K562 treated with DMSO at 1 percent for 12 hours (cell line): Measurements from ENCODE around the gene KDELR1. TPM values are rescaled to one million over a fixed set of nuclear protein-coding genes. Genes with fewer than 3 reads are reported as not detected.

ENCODE experiments used
- total RNA-seq: library from RNA; unstranded; fragments of 300-600 nt; gene quantifications from 2 replicates; pipeline ENCODE4 v1.2.3, GENCODE V29; 2022; ENCODE audit not compliant: insufficient read depth

Gene KDELR1
- 162 and 237 TPM in 2 replicates for total RNA-seq

GRCh38 chr19:48391100-48392005 is at the start of gene KDELR1:
KDELR1 (minus strand) TSS chr19:48391551; CDS start chr19:48391358, 193 bp downstream.

GRCh38 chr19:48393559-48394330 is 2.4 kb upstream of the KDELR1 start, which contains the start of gene GRIN2D:
GRIN2D (plus strand) TSS chr19:48393668; CDS start chr19:48398393, 4,725 bp downstream.

GRCh38 chr19:48363810-48364597 is 27.3 kb downstream of the KDELR1 start, which contains the start of the genes SYNGR4 and TMEM143:
SYNGR4 (plus strand) TSS chr19:48364367; CDS start chr19:48365843, 1,476 bp downstream.
TMEM143 (minus strand) TSS chr19:48363940; CDS start chr19:48363920, 20 bp downstream.

Other genes starting within 250 kb of the KDELR1 start
- 82.1 and 88.6 TPM in 2 replicates for gene LIG1, start 221.2 kb downstream of the KDELR1 start, total RNA-seq
- 2.9 and 3.6 TPM in 2 replicates for gene ZSWIM9, start 220.9 kb downstream of the KDELR1 start, total RNA-seq
- gene CARD8, start 135.6 kb downstream of the KDELR1 start, total RNA-seq = 6.3 and 26.6 TPM in 2 replicates
- not detected in 2 replicates for gene ZNF114, start 121.5 kb downstream of the KDELR1 start, total RNA-seq
- 200 and 238 TPM in 2 replicates for gene EMP3, start 66.0 kb downstream of the KDELR1 start, total RNA-seq
- 2.6 and 7.7 TPM in 2 replicates for gene TMEM143, start 27.6 kb downstream of the KDELR1 start, total RNA-seq
- 1.1 TPM in 1 of 2 replicates, not detected in the other for gene SYNGR4, start 27.2 kb downstream of the KDELR1 start, total RNA-seq
- gene GRIN2D, start 2.1 kb upstream of the KDELR1 start, total RNA-seq = 11.8 and 27.2 TPM in 2 replicates
- 12.5 and 27.2 TPM in 2 replicates for gene GRWD1, start 54.4 kb upstream of the KDELR1 start, total RNA-seq
- gene KCNJ14, start 64.0 kb upstream of the KDELR1 start, total RNA-seq = 2.3 and 2.4 TPM in 2 replicates
- gene CYTH2, start 77.8 kb upstream of the KDELR1 start, total RNA-seq = 56.5 and 72.5 TPM in 2 replicates
- 8.5 and 9.9 TPM in 2 replicates for gene LMTK3, start 120.3 kb upstream of the KDELR1 start, total RNA-seq
- gene SULT2B1, start 160.6 kb upstream of the KDELR1 start, total RNA-seq = 1.0 and 2.0 TPM in 2 replicates
- gene SPACA4, start 215.2 kb upstream of the KDELR1 start, total RNA-seq = not detected in 2 replicates
- 1.2 TPM in 1 of 2 replicates, not detected in the other for gene FAM83E, start 223.5 kb upstream of the KDELR1 start, total RNA-seq
- 5,080 and 6,810 TPM in 2 replicates for gene RPL18, start 227.6 kb upstream of the KDELR1 start, total RNA-seq
- 7.6 and 8.2 TPM in 2 replicates for gene SPHK2, start 228.0 kb upstream of the KDELR1 start, total RNA-seq
- 17.4 and 19.1 TPM in 2 replicates for gene DBP, start 245.8 kb upstream of the KDELR1 start, total RNA-seq